CD4-positive, alpha-beta T cell treated with Interferon gamma for 1 hour (primary cell): ENCODE measurements around the gene SSC5D.

Experiments
- DNase-seq: peaks from one replicate; pipeline ENCODE4 v3.0.0-alpha.2; 2020

The SSC5D gene

GRCh38 chr19:55539090-55539984 is 51.1 kb downstream of the SSC5D start:
- no peak for DNase-seq

DNA sequence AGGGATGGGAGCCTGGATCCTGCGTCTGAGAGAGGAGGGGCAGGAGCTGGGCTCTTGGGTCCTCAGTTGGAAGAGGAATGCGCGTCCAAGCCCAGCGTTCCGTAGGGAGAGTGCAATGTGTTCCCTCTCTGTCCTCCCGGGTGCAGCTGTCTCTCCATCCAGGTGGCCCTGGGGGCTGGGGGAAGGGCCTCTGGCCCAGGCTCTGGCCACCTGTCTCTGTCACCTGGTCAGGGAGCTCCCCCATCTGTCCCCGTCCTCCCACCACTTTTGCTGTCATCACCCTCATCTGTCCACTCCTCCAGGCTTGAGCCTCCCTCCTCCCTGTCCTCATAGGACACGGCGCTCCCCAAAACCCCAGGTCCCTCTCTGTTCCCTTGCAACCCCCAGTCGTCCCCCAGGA is 52.4 kb downstream of the SSC5D start:
- no peak for DNase-seq

- no peak for DNase-seq
Observed at GRCh38 chr19:55541091-55541490, 52.9 kb downstream of the SSC5D start.

- DNase-seq: no peak
Observed at GRCh38 chr19:55542292-55542855, 54.1 kb downstream of the SSC5D start.

GRCh38 chr19:55543567-55543966 is 55.3 kb downstream of the SSC5D start:
- no peak for DNase-seq

- DNase-seq: no peak
Observed at GRCh38 chr19:55544014-55544413, 55.8 kb downstream of the SSC5D start.

DNA sequence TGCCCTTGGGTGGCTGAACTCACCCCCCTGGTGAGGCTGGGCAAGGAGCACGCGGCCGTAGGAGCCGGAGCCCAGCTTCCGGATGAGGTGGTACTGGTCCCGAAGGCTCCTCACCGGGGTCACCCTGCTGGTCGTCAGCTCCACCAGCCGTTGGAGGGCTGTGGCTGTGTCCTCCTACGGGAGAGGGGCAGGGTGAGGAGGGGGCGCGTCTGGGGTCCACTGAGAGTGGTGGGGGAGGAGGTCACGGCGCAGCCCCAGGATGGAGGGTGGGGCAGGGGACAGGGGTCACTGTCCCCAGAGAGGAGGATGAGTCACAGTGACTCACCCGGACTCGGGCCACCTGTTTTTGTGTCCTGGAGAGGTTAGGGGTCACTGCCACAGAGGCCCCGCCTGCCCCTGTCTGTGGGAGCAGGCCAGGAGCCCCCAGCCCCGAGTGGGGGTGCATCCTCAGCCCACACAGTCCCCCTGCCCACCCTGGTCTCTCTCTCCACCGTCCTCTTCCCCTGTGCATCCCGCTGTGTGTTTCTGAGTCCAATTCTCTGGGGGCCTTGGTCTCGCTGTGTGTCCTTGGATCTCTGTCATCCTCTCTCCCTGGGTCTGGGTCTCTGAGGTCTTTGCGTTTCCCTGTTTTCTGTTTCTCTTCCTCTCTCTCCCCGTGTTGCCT is 56.7 kb downstream of the SSC5D start:
- DNase-seq: no peak

DNA sequence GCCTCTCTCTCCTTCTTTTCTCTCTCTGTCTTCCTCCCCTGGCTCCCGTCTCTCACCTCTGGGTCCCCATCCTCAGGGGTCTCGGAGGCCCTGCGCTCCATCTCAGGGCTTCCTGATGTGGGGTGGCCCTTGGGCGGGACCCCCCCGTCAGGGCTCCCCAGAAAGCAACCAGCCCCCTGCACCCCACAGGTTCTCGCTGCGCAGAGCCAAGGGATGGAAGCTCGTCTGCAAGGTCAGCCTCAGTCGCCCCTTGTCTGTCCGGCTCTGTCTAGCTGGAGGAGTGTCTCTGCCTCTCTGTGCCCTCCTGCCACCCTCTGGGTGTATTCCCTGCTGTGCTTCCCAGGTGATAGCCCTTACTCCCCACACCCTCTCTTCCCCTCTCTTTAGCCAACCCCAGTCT is 57.2 kb downstream of the SSC5D start, which contains the start of gene SBK3:
TSS of gene SBK3 (minus strand) at position 101 of the 400 bp plus-strand sequence. CDS start at position 101, 0 bp downstream.
- DNase-seq: no peak

GRCh38 chr19:55546011-55546410 is 57.8 kb downstream of the SSC5D start:
- no peak for DNase-seq

DNA sequence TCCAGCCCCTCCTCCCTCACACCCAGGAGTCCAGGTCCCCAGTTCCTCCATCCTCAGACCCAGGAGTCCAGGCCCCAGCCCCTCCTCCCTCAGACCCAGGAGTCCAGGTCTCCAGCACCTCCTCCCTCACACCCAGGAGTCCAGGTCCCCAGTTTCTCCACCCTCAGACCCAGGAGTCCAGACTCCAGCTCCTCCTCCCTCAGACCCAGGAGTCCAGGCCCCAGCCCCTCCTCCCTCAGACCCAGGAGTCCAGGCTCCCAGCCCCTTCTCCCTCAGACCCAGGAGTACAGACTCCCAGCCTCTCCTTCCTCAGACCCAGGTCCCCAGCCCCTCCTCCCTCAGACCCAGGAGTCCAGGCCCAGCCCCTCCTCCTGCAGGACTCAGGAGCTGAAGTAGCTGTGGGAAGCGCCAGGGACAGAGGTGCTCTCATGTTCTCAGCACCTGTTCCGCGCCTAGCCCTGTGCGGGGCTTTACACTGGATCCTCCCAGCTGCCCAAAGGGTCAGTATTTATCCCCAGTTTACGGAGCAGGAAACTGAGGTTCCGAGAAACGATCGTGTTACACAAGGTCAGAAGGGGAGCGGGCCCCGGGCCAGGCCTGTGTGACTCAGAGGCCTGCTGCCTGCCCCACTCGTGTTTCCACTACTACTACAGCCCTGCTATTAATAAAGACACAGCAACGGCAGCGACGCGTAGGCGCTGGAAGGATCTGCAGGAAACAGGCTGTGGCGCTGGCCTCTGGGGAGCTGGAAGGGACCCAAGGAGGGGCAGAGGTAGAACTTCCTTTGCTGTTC is 58.8 kb downstream of the SSC5D start:
- DNase-seq: no peak

- DNase-seq: no peak
Observed at GRCh38 chr19:55549500-55550320, 61.5 kb downstream of the SSC5D start.

DNA sequence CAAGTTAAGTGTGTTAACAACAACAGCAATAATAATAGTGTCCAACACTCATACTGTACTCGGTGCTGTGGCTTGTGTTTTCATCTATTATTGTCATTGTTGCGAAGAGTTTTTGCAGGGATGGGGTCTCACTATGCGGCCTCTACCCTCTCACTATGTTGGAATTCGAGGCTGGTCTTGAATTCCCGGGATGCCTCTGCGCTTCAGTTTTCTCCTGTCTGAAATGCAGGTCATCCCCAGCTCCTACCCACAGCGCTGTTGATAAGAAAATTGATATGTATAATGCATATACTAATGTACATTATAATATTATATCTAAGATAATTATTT is 62.0 kb downstream of the SSC5D start:
- no peak for DNase-seq

GRCh38 chr19:55552206-55552605 is 64.0 kb downstream of the SSC5D start:
- DNase-seq: no peak

GRCh38 chr19:55552620-55553019 is 64.4 kb downstream of the SSC5D start:
- DNase-seq: no peak

GRCh38 chr19:55553217-55554182 is 65.3 kb downstream of the SSC5D start:
- DNase-seq: no peak

- DNase-seq: no peak
Observed at GRCh38 chr19:55554302-55554701, 66.1 kb downstream of the SSC5D start.

DNA sequence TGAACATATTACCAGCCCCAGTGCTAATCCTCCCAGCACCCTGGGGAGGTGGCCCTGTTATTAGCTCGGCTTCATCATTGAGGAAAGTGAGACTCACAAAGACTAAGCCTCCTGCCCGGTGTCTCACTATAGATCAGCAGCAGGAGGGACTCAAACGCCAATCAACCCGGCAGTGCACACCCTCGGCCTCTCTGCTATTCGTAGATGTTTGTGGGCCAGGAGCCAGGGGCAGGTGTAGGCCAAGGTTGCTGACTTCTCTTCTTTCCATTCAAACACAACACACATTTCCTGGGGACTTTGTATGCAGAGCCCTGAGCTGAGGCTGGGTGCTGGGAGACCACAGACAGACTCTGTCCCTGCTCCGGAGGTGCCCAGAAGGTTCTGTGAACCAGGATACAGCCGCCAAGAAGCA is 66.5 kb downstream of the SSC5D start:
- DNase-seq: no peak

DNA sequence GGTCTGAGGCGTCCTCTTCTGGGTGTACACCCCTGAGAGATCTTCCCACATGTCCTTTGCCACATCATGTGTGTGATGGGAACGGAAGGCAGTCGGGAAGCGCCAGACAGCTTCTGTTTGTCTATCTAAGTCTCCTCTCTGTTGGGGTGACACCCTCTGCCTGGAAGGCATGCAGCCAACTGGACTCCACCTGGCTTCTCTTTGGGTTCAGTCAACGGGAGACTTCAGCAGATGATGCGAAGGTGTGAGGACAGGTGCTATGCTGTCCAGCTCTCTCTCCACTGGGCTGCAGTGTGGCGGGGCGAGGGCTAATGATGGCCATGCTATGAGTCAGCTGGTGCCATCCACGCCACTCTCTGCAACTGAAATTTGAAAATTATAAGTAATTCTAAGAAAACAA is 71.4 kb downstream of the SSC5D start:
- DNase-seq: no peak

DNA sequence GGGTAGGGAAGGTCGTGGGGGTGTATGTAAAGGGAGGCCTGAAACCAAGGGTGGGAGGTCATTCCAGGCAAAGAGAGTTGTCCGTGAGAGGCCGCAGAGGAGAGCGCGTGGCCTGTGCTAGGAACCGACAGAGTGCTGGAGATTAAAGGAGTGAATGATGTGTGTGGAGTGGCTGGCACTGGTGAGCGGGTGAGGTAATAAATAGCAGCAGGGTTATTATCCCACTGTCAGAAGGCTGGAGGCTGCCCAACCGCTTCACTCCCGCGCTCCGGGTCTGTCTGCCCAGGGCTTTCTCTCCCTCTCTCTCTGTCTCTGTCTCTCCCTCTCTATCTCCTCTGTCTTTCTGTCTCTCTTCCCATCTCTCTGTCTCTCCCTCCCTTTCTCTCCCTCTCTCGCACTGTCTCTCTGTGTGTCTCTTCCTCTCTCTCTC is 75.0 kb downstream of the SSC5D start:
- DNase-seq: no peak

GRCh38 chr19:55566823-55567222 is 78.6 kb downstream of the SSC5D start:
- no peak for DNase-seq
